ENCODE measurements around the gene GTF2A1.

DNA sequence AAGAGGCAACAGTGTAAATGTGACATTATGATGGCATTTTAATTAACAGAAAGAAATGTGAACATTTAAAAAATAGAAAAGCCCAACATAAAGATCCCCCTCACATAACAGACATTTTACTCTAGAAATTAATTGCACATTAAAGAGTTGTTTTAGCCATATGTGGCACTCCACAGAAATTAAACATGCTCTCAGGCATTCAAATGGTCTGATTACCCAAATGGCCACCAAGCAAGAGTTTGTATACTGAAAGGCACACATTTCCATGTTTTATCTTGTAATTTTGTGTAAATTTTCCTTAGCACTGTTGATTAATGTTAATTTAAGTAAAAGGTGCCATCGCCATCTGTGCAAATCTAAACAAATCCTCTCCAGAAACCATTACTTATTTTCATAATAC is 43.5 kb downstream of the GTF2A1 start:
- TF ChIP-seq ZNF274 (IDR thresholded peaks at IDR 0.05; ENCODE audit: low read depth, low read length), result no peak
- no peak for TF ChIP-seq SUZ12 (IDR thresholded peaks at IDR 0.05; ENCODE audit: extremely low read depth, insufficient read depth, insufficient read length)

Data from NT2/D1 (cell line).